ENCODE data around the gene TMEM116.

The TMEM116 gene

DNA sequence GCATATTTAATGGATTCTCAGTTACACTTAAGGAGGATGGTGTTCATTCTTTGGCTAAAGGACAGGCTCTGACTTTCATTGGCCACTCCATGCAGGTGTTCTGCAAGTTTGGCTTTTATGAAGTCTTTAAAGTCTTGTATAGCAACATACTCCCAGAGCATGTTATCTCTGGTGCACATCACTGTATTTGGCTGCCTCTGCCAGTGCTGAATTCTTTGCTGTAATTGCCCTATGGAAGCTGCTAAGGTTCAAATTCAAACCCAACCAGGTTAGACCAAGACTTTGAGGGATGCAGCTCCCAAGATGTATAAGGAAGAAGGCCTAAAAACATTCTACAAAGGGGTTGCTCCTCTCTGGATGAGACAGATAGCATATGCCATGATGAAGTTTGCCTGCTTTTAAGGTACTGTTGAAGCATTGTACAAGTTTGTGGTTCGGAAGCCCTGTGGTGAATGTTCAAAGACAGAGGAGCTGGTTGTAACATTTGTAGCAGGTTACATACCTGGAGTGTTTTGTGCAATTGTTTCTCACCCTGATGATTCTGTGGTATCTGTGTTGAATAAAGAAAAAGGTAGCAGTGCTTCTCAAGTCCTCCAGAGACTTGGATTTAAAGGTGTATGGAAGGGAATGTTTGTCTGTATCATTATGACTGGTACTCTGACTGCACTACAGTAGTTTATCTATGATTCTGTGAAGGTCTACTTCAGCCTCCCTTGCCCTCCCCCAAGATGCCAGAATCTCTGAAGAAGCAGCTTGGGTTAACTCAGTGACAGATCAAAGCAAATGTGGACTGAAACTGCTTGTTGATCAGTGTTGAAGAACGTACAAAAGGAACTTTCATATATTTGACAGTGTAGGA is 19.4 kb downstream of the TMEM116 start:
- Histone ChIP-seq H3K27me3 (ENCODE audit: control insufficient read depth, low read length) (no peaks in the 10 kb centered on the region), H3K4me2 (ENCODE audit: low read length) (peak overlapping the region; percentile 56; the same call in 1 of the 2 replicates), H3K79me2 (ENCODE audit: control insufficient read depth, low read length) (no peaks in the 10 kb centered on the region), H3K27ac (ENCODE audit: low read depth, low read length) (no peak overlapping the region), H3K4me3 (ENCODE audit: low read length) (no peak overlapping the region), H3F3A (ENCODE audit: control insufficient read depth, insufficient read depth) (peaks cover 5% of the 10 kb centered on the region; the same call in 1 of the 2 replicates), H3K4me1 (ENCODE audit: control insufficient read depth, low read length) (peaks cover 36% of the 10 kb centered on the region), H4K20me1 (ENCODE audit: control insufficient read depth, insufficient read depth, low read depth, low read length) (no peaks in the 10 kb centered on the region), H3K36me3 (ENCODE audit: control insufficient read depth, low read length) (peaks cover 3% of the 10 kb centered on the region; the same call in 1 of the 2 replicates), H3K9me2 (replicated peaks; ENCODE audit: control insufficient read depth, low read length) (no peaks in the 10 kb centered on the region), H3K9me3 (ENCODE audit: control insufficient read depth, insufficient read depth, low read length) (no peaks in the 10 kb centered on the region)
- no peak for TF ChIP-seq EZH2phosphoT487 (IDR thresholded peaks at IDR 0.05; ENCODE audit: borderline replicate concordance, low read length)
- TF ChIP-seq, protein P1, sequence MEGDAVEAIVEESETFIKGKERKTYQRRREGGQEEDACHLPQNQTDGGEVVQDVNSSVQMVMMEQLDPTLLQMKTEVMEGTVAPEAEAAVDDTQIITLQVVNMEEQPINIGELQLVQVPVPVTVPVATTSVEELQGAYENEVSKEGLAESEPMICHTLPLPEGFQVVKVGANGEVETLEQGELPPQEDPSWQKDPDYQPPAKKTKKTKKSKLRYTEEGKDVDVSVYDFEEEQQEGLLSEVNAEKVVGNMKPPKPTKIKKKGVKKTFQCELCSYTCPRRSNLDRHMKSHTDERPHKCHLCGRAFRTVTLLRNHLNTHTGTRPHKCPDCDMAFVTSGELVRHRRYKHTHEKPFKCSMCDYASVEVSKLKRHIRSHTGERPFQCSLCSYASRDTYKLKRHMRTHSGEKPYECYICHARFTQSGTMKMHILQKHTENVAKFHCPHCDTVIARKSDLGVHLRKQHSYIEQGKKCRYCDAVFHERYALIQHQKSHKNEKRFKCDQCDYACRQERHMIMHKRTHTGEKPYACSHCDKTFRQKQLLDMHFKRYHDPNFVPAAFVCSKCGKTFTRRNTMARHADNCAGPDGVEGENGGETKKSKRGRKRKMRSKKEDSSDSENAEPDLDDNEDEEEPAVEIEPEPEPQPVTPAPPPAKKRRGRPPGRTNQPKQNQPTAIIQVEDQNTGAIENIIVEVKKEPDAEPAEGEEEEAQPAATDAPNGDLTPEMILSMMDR (IDR thresholded peaks at IDR 0.05; ENCODE audit: low read depth, low read length, poor library complexity, severe bottlenecking), result no peak

DNA sequence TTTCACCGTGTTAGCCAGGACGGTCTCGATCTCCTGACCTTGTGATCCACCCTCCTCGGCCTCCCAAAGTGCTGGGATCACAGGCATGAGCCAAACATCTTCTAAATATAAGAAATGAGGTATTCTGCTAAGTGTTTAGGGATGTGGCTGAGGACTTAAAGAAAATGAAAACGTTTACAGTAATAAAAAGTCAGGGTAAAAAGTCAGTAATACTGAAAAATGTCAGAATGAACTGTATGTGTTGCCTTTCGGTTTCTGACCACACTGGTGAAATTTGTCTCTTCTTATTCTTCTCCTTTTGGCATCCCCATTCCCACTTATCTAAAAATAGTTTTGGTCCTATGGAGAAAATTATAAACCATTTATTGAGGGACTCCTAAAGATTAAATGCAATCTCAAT is 20.5 kb downstream of the TMEM116 start:
- Histone ChIP-seq H3K4me2 (ENCODE audit: low read length) (no peak overlapping the region), H3K4me1 (ENCODE audit: control insufficient read depth, low read length) (peaks cover 36% of the 10 kb centered on the region), H3K27ac (ENCODE audit: low read depth, low read length) (no peak overlapping the region), H4K20me1 (ENCODE audit: control insufficient read depth, insufficient read depth, low read depth, low read length) (no peaks in the 10 kb centered on the region), H3K27me3 (ENCODE audit: control insufficient read depth, low read length) (no peaks in the 10 kb centered on the region), H3K9me3 (ENCODE audit: control insufficient read depth, insufficient read depth, low read length) (no peaks in the 10 kb centered on the region), H3K4me3 (ENCODE audit: low read length) (no peak overlapping the region), H3K9me2 (replicated peaks; ENCODE audit: control insufficient read depth, low read length) (no peaks in the 10 kb centered on the region), H3F3A (ENCODE audit: control insufficient read depth, insufficient read depth) (peaks cover 3% of the 10 kb centered on the region; the same call in 1 of the 2 replicates), H3K79me2 (ENCODE audit: control insufficient read depth, low read length) (no peaks in the 10 kb centered on the region), H3K36me3 (ENCODE audit: control insufficient read depth, low read length) (peaks cover 3% of the 10 kb centered on the region; the same call in 1 of the 2 replicates)
- TF ChIP-seq EZH2phosphoT487 (IDR thresholded peaks at IDR 0.05; ENCODE audit: borderline replicate concordance, low read length), result no peak
- TF ChIP-seq, protein P1 (IDR thresholded peaks at IDR 0.05; ENCODE audit: low read depth, low read length, poor library complexity, severe bottlenecking), result no peak

DNA sequence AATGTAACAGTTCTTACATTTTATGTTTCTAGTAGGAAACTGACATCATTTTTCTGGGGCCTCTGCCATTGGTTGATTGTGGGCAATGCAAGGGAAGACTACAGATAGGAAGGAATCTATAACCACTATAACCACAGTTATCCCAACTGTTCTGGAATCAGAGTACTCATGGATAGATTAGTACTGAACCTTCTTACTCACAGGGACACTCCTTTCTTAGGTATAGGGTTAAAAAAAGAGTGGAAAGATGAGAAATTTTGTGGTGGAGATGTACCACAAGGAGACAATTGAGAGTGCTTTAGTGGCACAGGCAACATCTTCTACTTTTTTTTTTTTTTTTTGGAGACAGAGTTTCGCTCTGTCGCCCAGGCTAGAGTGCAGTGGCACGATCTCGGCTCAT is 21.0 kb downstream of the TMEM116 start:
- no peaks in the 10 kb centered on the region for H3K27me3 ChIP-seq (ENCODE audit: control insufficient read depth, low read length)
- H4K20me1 ChIP-seq (ENCODE audit: control insufficient read depth, insufficient read depth, low read depth, low read length), result no peaks in the 10 kb centered on the region
- H3K4me1 ChIP-seq (ENCODE audit: control insufficient read depth, low read length), result peaks cover 36% of the 10 kb centered on the region
- H3K4me3 ChIP-seq (ENCODE audit: low read length), result no peak overlapping the region
- no peaks in the 10 kb centered on the region for H3K9me3 ChIP-seq (ENCODE audit: control insufficient read depth, insufficient read depth, low read length)
- no peak overlapping the region for H3K27ac ChIP-seq (ENCODE audit: low read depth, low read length)
- H3K36me3 ChIP-seq (ENCODE audit: control insufficient read depth, low read length), result peaks cover 3% of the 10 kb centered on the region; the same call in 1 of the 2 replicates
- no peaks in the 10 kb centered on the region for H3K79me2 ChIP-seq (ENCODE audit: control insufficient read depth, low read length)
- H3F3A ChIP-seq (ENCODE audit: control insufficient read depth, insufficient read depth), result no peaks in the 10 kb centered on the region; the same call in 1 of the 2 replicates
- H3K4me2 ChIP-seq (ENCODE audit: low read length), result no peak overlapping the region
- no peak for TF ChIP-seq EZH2phosphoT487 (IDR thresholded peaks at IDR 0.05; ENCODE audit: borderline replicate concordance, low read length)
- TF ChIP-seq, protein P1 (IDR thresholded peaks at IDR 0.05; ENCODE audit: low read depth, low read length, poor library complexity, severe bottlenecking), result no peak
- H3K9me2 ChIP-seq (replicated peaks; ENCODE audit: control insufficient read depth, low read length), result no peaks in the 10 kb centered on the region

Measured in DOHH2 (cell line).